ENCODE measurements around the gene KRTAP5-5. TPM values are rescaled to one million over a fixed set of nuclear protein-coding genes. Genes with fewer than 3 reads are reported as not detected.

KRTAP5-5 gene
- total RNA-seq, 1 experiment from 2014 or later = not detected

GRCh38 chr11:1597331-1597993 lies 32.1 kb upstream of the KRTAP5-5 start:
- no peak for TF ChIP-seq CTCF (conservative IDR thresholded peaks at IDR 0.05)
- no peak overlapping the region for H3K4me2 ChIP-seq (ENCODE audit: insufficient read depth, insufficient read length, low read length)
- H3K27me3 Mint-ChIP-seq (ENCODE audit: low read depth) = peaks cover 68% of the 10 kb centered on the region

More at GRCh38 chr11:1597331-1597993, 32.1 kb upstream of the KRTAP5-5 start:
- peaks cover 3% of the 10 kb centered on the region; the same call in 1 of the 2 replicates for H3K4me1 ChIP-seq (ENCODE audit: insufficient read depth, low read length)
- peak overlapping the region; percentile 35 for H3K18ac ChIP-seq (ENCODE audit: insufficient read length, low read depth, low read length)
- no peak overlapping the region for H3K27ac ChIP-seq (ENCODE audit: insufficient read length, low read depth, low read length)
- Mint-ChIP-seq H3K4me1 (peaks cover 29 to 33% of the 10 kb centered on the region in 2 experiments), H3K27ac (no peak overlapping the region; a peak in 1 of 7 replicates), H3K9me3 (peaks cover 12 to 18% of the 10 kb centered on the region in 2 experiments), H3K4me3 (no peak overlapping the region), H3K36me3 (ENCODE audit: insufficient read depth in 1 of 3, low read depth in 3 of 3) (peaks cover 4 to 8% (median 4%) of the 10 kb centered on the region in 3 experiments; a peak in 6 of 7 replicates)
- no peak overlapping the region for H2AFZ ChIP-seq (ENCODE audit: low read length)
- no peak overlapping the region for H2BK20ac ChIP-seq (ENCODE audit: low read depth, low read length, poor library complexity, severe bottlenecking)
- WGBS (ENCODE audit: extremely low coverage, insufficient read length, low lambda C conversion rate) = no CpG with 5 or more reads among the region's 10 CpGs
- no peak overlapping the region for H4K91ac ChIP-seq (ENCODE audit: insufficient read length, low read depth, low read length)
- no peak overlapping the region for H3K23ac ChIP-seq (ENCODE audit: insufficient read length, low read depth, low read length)
- H4K5ac ChIP-seq (ENCODE audit: insufficient read length, low read depth, low read length) = no peak overlapping the region
- no peaks in the 10 kb centered on the region for H3K23me2 ChIP-seq (ENCODE audit: insufficient read length, low read depth, low read length, poor library complexity, severe bottlenecking)
- H3K56ac ChIP-seq (ENCODE audit: insufficient read length, low read depth, low read length) = no peak overlapping the region
- no peaks in the 10 kb centered on the region for H3K9me3 ChIP-seq (ENCODE audit: control insufficient read depth, low read depth, low read length)
- no peak overlapping the region for H4K8ac ChIP-seq (replicated peaks; ENCODE audit: insufficient read length, low read depth, low read length)
- no peak overlapping the region for H3T11ph ChIP-seq (ENCODE audit: low read length)
- H3K14ac ChIP-seq (ENCODE audit: insufficient read depth, low read length) = no peak overlapping the region
- DNase-seq = no peak
- H2BK120ac ChIP-seq (ENCODE audit: low read depth, low read length, poor library complexity, severe bottlenecking) = no peak overlapping the region
- no peak overlapping the region for H2BK15ac ChIP-seq (ENCODE audit: low read depth, low read length)
- H3K9ac ChIP-seq (ENCODE audit: extremely low read depth, insufficient read length, low read length) = no peak overlapping the region
- no peaks in the 10 kb centered on the region for H3K27me3 ChIP-seq (ENCODE audit: insufficient read depth, low read length)
- H3K79me2 ChIP-seq (ENCODE audit: insufficient read depth, low read length) = no peaks in the 10 kb centered on the region
- no peak overlapping the region for H2BK12ac ChIP-seq (ENCODE audit: insufficient read length, low read depth, low read length)
- H2AK5ac ChIP-seq (ENCODE audit: insufficient read length, low read length) = no peak overlapping the region
- no peak overlapping the region for H3K4ac ChIP-seq (ENCODE audit: low read depth, low read length)
- no peak overlapping the region for H2BK5ac ChIP-seq (ENCODE audit: insufficient read length, low read length)
- H3K79me1 ChIP-seq (ENCODE audit: insufficient read depth, low read depth, low read length, poor library complexity, severe bottlenecking) = no peaks in the 10 kb centered on the region
- no peaks in the 10 kb centered on the region for H4K20me1 ChIP-seq (ENCODE audit: control insufficient read depth, insufficient read depth, insufficient read length)
